NCI-H128 (cell line): ENCODE results near the gene TK1.
"Not testable (repeated sequence)": the region's sequence is repeated elsewhere in the genome, so short reads cannot be mapped to it uniquely, and the experiment has no call there.

Experiments
- DNase-seq: peaks from one replicate; lab custom pipeline; 2025; ENCODE audit not compliant: unreplicated experiment; lab: John Stamatoyannopoulos, UW

The TK1 gene, protein sequence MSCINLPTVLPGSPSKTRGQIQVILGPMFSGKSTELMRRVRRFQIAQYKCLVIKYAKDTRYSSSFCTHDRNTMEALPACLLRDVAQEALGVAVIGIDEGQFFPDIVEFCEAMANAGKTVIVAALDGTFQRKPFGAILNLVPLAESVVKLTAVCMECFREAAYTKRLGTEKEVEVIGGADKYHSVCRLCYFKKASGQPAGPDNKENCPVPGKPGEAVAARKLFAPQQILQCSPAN

DNA sequence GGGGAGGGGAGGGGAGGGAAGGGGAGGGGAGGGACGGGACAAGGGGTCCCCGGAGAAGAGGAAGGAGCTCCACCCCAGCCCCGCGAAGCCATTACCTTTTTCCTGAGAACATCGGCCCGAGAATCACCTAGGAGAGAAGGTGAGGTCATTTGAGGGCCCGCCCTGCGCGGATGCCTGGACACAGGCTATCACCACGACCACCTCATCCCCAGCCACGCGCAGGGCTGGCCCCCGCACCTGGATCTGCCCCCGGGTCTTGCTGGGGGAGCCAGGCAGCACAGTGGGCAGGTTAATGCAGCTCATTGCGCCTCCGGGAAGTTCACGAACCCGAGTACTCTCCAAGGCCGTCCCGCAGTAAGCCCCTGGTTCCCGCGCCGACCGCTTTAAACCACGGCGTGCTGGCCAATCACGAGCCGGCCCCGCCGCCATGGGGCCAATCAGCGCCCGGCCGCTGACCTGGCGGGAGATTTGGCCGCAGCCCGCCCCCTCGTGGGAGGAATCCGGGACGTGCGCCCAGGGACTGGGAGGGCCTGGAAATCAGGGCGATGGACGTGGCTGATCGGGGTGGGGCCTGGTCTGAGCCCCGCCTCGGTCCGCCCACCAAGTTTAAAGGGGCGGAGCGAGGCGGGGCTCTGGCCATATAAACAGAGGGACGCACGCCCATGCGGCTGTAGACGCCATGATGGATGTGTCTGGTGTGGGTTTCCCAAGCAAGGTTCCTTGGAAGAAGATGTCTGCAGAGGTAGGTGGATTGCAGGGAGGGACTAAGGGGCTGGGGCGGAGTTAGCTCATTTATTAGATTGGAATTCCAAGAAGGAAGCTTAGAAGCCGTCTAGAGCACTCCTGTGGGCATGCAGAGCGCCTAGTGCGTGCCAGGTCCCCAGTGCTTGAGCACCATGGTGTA is at the start of gene TK1, which contains the start of gene AFMID:
TK1 (minus strand) TSS at position 361 of the 904 bp plus-strand sequence; CDS start at position 303, 58 bp downstream.
AFMID (plus strand) TSS at position 671 of the 904 bp plus-strand sequence; CDS start at position 680, 9 bp downstream.
- peak; percentile 84 for DNase-seq

DNA sequence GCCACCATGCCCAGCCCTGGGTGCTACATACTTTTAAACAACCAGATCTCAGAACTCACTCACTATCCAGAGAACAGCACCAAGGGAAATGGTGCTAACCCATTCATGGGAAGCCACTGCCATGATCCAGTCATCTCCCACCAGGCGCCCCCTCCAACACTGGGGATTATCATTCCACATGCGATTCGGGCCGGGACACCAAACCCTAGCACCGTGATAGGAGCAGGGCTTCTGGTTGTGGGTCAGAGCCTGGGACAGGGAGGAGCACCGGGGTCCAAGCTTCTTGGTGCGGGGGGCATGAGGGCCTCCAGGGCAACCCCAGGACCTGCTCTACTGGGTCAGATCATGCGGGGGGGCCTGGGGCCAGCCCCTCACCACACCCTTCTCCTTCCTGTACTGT is 49.0 kb upstream of the TK1 start:
- no peak for DNase-seq

DNA sequence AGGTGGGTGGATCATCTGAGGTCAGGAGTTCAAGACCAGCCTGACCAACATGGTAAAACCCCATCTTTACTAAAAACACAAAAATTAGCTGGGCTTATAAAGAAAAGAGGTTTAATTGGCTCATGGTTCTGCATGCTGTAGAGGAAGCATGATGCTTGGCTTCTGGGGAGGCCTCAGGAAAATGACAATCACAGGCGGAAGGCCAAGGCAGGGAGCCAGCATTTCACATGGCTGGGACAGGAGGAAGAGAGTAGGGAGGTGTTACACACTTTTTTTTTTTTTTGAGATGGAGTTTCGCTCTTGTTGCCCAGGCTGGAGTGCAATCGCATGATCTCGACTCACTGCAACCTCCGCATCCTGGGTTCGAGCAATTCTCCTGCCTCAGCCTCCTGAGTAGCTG is 48.2 kb upstream of the TK1 start:
- DNase-seq, result not testable (repeated sequence)

DNA sequence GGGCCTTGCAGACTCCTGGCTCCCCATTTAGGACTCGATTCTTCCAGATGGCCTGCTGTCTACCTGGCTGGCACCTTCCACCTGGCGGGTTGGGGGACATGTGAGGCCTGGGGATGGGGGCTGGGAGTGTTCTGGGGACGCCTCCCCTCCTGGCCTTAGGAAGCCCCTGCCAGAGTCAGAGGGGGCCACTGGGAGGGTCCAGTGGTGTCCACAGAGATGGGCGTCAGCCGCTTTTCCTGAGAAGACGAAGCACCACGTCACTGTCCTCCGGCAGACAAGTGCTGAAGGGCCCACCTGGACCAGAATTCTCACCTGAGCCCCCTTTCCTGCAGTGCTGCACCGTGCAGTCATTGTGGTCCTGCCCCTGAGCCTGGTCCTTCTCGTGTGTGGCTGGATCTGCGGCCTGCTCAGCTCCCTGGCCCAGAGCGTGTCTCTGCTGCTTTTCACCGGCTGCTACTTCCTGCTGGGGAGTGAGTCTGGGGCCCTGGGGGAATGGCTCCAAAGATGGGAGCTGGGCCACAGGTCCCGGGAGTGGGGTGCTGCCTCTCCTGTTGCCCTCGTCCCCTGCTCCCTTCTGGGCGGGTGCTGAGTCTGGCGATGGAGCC is 47.5 kb upstream of the TK1 start:
- no peak for DNase-seq

DNA sequence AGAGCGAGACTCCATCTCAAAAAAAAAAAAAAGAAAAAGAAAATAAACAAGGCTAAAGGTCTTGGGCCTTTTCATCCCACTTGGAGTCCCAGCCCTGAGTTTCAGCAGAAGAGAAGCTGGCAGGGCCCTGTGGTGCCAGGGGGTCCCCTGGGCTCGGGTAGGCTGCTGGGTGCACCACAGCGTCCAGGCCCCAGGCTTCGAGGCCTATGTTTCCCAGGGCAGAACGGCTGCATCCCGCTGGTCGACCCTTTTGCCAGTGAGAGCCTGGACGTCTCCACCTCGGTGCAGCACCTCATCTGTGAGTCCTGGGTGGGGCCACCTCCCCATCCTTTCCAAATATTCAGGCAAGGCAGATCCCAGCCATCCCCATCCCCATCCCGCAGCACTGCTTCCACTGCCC is 46.8 kb upstream of the TK1 start:
- DNase-seq, result no peak

DNA sequence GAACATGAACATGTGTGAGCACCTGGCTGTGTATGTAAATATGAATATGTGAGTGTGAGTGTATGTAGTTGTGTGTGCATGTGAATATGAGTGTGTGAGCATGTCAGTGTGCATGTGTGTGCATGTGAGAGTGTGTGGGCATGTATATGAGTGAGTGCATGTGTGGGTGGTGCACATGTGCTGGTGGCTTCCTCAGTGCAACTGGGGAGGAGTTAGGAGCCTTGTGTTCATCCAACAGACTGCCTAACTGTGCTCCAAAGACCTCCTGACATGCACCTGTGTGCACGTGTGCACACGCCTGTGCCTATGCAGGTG is 46.0 kb upstream of the TK1 start:
- DNase-seq, result no peak

DNA sequence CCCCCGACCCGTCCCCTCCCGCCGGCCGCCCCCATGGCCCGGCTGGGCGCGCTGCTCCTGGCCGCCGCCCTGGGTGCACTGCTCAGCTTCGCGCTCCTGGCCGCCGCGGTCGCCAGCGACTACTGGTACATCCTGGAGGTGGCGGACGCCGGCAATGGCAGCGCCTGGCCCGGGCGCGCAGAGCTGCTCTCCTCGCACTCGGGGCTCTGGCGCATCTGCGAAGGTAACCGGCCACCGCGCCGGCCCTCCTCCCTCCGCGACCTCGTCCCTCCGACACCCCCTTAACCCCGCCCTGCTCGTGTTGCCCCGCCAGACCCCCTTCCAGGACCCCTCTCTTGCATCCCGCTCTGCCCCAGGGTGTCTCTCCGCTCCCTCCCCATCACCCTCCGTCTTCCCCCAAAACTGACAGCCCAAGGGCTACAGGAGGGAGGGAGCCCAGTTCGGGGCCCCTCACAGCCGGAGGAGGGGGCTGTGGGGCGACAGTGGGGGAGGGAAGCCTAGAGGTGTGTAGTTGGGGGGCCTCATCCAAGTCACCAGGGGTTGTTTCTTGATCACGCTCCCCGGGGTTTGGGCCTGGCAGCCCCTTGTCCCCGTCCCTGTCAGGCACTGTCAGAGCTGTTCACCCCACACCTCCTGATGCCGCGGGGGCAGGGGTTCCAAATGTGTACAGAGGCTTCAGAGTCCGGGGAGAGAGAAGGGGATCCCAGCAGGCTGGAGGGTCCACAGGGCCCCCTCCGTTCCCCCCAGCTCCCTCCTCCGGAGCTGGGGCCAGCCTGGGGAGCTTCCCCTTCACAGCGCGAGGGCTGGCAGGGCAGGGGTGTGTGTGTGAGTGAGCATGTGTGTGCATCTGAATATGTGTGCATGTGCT is 45.4 kb upstream of the TK1 start:
- no peak for DNase-seq

DNA sequence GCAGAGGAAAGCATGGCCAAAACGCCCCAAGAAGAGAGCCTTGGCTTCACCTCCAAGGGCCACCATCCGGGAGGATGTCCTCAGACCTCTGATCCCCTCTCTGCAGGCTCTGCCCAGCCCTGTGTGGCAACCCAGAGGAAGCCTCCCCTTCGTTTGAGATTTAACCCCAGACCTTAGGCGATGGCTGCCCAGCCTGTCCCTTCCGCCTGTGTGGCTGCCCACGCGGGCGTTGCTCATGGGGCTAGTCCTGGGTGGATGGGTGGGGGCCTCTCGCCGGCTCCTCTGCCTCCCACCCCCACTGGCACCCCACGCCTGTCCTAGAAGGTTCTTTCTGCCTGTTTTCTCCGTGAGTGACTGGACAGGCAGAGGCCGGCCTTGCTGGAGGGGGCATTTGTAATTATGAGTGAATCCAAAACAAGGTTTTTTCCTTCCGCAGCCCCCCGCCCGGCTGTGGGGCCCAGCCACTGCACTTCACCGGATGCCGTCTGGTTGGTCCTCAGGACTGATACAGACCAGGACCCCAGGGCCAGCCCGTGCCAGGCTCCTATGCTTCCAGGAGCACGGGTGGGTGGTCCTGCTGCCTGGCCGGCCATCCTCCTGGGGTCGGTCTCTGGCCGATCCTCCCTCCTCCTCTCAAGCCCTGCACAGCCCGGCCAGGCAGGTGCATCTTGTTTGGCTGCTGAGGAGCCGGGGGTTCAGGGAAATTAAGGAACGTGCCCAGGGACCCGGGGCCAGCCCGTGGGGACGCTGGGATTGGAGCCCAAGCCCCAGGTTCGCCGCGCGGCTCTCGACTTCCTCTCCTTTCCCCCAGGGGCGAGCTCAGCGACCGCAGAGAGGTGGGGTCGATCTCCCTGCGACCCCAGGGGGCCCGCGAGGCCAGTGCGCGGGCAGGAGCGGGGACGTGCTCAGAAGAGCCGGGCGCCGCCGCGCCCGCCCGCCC is 44.4 kb upstream of the TK1 start, which contains the start of gene TMEM235:
TMEM235 (plus strand) TSS at position 636 of the 940 bp plus-strand sequence. CDS start 393 bp downstream, outside the sequence.
- no peak for DNase-seq

DNA sequence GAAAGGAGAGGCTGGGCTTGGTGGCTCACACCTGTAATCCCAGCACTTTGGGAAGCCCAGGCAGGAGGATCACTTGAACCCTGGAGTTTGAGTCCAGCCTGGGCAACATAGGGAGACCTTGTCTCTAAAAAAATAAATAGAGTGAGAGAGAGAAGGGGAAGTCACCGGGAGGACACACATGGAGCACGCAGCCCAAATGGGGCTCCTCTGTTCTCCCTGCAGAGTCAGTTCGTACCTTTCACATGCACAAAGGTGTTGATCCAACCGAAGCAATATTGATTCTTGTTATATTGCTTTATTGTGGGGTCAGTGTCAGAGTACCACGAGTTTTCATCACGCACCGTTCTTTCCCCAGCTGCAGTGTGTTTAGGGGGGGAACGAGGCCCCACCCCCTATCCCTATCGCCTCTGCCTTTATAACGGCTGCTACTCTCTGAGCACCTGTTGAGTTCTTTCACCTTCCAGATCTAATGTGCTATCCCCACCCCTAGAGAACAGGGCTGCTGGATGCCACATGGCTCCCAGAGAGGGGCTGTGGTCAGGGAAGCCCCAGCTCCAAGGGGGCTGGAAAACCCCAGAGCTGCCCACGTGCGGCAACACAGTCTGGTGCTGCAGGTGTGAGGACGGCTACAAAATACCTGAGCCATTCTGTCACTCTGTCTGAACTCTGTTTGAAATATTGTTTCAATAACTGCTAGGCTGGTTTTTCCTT is 43.6 kb upstream of the TK1 start:
- DNase-seq, result no peak

DNA sequence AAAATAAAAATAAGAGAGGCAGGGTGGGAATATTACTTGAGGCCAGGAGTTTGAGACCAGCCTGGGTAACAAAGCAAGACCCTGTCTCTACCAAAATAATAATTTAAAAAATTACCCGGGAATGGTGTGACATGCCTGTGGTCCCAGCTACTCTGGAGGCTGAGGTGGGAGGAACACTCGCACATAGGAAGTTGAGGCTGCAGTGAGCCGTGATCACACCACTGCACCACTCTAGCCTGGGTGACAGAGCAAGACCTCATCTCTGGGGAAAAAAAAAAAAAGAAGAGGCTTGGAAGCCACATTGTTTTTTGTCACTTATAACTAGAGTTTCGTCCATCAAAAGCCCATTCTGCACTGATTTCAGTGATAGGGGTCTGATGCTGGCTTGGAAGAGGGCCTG is 41.3 kb upstream of the TK1 start:
- no peak for DNase-seq

DNA sequence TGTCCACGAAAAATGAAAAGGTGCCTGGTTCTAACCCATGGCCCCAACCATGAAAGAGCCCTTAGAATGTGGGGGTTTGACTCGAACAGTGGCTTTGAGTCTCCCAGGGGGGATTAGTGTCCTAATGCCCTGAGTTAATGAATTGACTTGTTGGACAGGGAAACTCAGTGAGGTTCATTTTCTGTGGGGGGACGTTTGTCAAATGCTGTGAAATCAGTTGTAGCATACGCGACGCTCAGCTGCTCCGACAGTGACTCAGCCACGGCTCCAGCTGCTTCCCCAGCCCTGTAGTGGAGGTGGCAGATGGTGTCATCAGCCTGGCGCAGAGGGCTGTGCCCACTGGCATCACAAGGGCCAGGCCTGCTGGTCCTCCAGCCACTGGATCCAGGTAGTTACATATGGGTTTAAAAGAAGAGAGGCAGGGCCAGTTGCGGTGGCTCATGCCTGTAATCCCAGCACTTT is 40.6 kb upstream of the TK1 start:
- no peak for DNase-seq

DNA sequence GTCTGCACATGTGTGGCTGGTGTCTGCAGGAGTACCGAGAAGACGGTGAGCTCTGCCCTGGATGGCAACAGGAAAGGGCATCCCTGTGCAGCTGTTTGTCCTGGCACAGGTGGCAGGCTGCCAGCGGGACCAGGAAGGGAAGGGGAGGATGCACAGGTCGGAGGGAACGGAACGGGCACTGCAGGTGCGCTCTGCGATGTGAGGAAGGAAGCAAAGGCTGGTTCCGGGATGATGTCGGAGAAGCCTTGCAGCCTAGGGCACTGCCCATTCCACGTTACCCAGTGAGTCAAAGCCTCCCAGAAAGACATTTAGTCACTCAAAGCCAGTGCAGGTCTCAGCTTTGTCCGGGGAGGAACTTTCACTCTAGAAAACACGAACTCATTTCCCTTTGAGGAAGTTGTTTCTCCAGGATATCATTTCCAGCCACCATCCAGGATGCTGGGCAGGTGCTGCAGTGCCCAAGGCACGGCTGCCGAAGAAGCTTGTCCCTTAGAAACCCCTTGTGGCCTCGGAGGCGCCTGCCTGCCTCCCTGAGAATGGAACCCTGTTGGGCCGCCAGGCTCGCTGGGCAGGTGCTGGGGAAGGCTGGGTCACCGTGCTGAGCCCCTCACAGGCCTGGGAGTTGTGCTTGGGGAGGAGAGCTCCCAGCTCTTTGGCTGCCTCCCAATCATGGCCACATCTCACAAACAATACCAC is 40.1 kb upstream of the TK1 start:
- no peak for DNase-seq

DNA sequence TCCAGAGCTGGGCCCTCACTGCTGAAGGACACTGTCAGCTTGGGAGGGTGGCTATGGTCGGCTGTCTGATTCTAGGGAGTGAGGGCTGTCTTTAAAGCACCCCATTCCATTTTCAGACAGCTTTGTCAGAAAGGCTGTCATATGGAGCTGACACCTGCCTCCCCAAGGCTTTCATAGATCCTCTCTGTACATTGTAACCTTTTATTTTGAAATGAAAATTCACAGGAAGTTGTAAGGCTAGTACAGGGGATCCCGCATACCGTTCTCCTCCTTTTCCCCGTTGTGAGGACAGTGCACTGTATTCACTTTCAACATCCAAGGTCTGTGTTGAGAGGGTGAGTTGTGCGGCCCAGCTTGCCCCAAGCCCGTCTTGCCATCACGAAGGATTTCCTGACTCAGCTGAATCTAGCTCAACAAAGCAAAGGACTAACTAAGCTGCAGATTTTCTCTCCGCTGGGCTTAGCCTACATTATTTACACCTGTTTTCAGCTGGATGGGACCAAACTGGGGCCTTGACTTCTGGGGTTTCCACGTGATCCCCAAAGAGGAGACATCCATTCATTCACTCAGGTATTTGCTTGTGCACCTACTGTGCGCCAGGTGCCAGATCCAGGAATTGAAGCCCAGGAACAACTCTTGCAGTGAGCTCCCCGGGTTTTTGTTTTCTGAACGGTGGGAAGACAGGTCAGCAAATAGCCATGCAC is 39.4 kb upstream of the TK1 start:
- no peak for DNase-seq

DNA sequence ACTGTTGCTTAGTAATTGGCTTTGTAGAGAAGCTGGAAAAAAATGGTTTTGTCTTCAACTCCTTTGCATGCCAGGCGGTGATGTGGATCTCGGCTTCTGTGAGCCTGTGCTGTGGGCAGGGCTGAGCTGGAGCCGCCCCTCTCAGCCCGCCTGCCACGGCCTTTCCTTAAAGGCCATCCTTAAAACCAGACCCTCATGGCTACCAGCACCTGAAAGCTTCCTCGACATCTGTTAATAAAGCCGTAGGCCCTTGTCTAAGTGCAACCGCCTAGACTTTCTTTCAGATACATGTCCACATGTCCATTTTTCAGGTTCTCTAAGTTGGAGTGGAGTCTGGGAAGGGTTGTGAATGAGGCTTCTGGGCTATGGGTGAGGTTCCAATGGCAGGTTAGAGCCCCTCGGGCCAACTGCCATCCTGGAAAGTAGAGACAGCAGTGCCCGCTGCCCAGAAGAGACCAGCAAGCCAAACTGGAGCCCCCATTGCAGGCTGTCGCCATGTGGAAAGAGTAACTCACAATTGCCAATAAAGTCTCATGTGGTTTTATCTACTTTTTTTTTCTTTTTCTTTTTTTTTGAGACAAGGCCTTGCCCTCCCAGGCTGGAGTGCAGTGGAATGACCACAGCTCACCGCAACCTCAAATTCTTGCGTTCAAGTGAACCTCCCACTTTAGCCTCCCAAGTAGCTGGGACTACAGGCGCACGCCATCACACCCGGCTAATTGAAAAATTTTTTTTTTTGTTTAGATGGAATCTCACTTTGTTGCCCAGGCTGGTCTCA is 38.4 kb upstream of the TK1 start:
- no peak for DNase-seq

DNA sequence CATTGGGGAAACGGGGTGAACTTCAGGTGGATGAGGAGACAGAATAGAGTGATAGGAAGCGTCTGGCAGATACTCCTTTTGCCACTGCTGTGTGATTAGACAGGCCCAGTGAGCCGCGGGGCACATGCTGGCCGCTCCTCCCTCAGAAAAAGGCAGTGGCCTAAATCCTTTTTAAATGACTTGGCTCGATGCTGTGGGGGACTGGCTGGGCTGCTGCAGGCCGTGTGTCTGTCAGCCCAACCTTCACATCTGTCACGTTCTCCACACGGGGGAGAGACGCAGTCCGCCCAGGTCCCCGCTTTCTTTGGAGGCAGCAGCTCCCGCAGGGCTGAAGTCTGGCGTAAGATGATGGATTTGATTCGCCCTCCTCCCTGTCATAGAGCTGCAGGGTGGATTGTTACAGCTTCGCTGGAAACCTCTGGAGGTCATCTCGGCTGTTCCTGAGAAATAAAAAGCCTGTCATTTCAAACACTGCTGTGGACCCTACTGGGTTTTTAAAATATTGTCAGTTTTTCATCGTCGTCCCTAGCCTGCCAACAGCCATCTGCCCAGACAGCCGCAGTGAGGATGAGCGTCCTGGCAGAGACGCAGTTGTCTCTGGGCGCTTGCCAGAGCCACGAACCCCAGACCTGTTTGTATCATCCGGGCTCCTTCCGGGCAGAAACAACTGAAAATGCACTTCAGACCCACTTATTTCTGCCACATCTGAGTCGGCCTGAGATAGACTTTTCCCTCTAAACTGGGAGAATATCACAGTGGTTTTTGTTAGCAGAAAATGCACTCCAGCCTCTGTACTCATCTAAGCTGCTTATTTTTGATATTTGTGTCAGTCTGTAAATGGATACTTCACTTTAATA is 37.6 kb upstream of the TK1 start:
- DNase-seq, result no peak

DNA sequence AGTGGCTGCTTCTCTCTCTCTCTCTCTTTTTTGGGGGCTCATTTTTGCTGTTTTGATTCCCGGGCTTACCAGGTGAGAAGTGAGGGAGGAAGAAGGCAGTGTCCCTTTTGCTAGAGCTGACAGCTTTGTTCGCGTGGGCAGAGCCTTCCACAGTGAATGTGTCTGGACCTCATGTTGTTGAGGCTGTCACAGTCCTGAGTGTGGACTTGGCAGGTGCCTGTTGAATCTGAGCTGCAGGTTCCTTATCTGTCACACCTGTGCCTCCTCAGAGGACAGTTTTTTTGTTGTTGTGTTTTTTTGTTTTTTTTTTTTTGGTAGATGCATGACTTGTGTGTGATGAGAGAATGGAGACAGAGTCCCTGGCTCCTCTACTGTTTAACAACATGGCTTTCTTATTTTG is 36.9 kb upstream of the TK1 start:
- DNase-seq, result no peak
